HG02678 (cell line): ENCODE data around the gene PRXL2A.
"Not testable (repeated sequence)": the region's sequence is repeated elsewhere in the genome, so short reads cannot be mapped to it uniquely, and the experiment has no call there.

Experiments
- ATAC-seq: cut with Tn5 transposase; IDR thresholded peaks from one replicate; pipeline ENCODE4 v1.9.1; 2021; ENCODE audit warnings: mild to moderate bottlenecking, moderate library complexity; ENCODE audit not compliant: unreplicated experiment

Gene PRXL2A, protein sequence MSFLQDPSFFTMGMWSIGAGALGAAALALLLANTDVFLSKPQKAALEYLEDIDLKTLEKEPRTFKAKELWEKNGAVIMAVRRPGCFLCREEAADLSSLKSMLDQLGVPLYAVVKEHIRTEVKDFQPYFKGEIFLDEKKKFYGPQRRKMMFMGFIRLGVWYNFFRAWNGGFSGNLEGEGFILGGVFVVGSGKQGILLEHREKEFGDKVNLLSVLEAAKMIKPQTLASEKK

GRCh38 chr10:80408242-80409101 is at the start of gene PRXL2A:
Gene PRXL2A, plus strand, starts transcription at chr10:80408551. Its CDS starts 11,917 bp downstream, at chr10:80420468.
- peak; percentile 95 for ATAC-seq

DNA sequence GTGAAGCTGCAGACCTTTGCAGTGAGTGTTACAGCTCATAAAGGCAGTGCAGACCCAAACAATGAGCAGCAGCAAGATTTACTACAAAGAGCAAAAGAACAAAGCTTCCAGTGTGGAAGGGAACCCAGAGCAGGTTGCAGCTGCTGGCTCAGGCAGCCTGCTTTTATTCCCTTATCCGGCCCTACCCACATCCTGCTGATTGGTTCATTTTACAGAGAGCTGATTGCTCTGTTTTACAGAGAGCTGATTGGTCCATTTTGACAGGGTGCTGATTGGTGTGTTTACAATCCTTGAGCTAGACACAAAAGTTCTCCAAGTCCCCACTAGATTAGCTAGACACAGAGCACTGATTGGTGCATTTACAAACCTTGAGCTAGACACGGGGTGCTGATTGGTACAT is 49.4 kb upstream of the PRXL2A start:
- ATAC-seq: not testable (repeated sequence)

- no peak for ATAC-seq
These were observed 48.7 kb upstream of the PRXL2A start for GRCh38 chr10:80359644-80360043.

DNA sequence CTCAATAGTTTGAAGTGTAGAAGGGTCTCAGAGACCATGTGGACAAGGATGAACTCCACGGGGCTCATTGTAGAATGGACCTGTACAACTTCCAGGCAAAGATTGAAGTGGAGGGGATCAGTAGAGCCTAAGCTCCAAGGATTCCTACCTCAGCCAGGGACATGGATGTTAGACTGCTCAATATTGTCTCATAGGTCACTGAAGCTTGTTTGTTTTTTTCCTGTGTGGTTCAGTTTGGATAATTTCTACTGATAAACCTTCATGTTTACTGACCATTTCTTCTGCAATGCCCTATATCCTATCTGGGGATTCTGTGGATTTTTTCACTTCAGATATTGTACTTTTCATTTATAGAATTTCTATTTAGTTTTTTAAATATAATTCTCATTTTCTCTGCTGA is 42.8 kb upstream of the PRXL2A start:
- ATAC-seq: no peak

DNA sequence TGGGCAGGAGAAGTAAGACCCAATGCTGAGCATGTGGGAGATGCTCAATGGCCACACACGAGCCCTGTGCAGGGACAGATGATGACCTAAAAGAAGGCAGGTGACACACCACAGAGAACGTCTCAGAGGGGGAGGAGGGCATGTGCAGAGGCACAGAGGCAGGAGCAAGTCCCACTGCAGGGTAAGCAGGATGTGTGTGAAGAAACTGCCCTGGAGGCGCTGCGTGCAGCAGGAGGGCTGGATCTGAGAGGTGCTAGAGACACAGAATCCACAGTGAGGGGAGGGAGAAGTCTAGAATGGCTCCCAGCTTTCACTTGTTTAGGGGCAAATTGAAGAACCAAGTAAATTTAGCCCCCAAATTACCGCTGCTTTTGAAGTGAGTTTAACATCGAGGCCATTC is 36.9 kb upstream of the PRXL2A start:
- ATAC-seq: no peak

- no peak for ATAC-seq
These were observed 35.7 kb upstream of the PRXL2A start for GRCh38 chr10:80372675-80373074.

DNA sequence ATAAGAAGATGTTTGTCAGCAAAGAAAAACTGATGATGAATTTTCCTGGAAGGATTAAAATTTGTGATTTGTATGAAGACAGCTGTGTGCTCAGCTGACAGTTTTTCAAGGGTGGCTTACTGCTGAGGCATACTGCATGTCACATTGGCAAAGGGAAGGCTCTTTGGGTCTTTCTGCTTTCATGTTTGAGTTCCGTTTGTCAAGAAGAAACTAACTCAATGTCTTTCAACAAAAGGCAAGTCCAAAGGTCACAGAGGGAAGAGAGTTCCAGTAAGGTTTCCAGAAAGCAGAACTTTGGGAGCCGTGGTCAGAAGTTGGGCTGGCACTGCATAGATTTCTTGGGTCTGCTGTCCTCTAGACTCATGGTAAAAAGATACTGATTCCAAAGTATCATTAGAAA is 34.8 kb upstream of the PRXL2A start:
- no peak for ATAC-seq

DNA sequence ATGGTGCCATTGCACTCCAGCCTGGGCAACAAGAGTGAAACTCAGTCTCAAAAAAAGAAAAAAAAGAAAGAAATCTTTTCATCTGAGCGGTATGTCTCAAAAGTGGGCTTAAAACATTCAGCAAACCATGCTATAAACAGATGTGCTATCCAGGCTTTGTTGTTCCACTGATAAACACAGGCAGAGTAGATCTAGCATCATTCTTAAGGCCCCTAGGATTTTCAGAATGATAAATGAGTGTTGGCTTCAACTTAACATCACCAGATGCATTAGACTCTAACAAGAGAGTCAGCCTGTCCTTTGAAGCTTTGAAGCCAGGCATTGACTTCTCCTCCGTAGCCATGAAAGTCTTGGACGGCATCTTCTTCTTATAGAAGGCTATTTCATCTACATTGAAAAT is 28.6 kb upstream of the PRXL2A start:
- no peak for ATAC-seq

GRCh38 chr10:80380185-80380584 is 28.2 kb upstream of the PRXL2A start:
- no peak for ATAC-seq

GRCh38 chr10:80382989-80383388 is 25.4 kb upstream of the PRXL2A start:
- no peak for ATAC-seq

- no peak for ATAC-seq
These were observed 17.6 kb upstream of the PRXL2A start for GRCh38 chr10:80390740-80391139.

DNA sequence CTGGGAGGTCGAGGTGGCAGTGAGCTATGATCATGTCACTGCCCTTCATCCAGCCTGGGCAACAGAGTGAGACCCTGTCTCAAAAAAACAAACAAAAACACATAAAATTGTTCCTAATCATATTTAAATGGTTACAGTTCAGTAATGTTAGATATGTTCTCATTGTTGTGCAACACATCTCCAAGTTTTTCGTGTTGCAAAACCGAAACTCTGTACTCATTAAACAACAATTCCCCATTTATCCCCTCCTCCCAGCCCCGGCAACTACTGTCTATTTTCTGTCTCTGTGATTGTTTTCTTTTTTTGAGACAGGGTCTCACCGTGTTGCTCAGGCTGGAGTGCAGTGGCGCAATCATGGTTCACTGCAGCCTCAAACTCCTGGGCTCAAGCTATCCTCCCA is 16.1 kb upstream of the PRXL2A start:
- no peak for ATAC-seq

GRCh38 chr10:80394358-80394916 is 13.9 kb upstream of the PRXL2A start:
- no peak for ATAC-seq

GRCh38 chr10:80397014-80397413 is 11.3 kb upstream of the PRXL2A start:
- no peak for ATAC-seq

GRCh38 chr10:80400136-80400804 is 8.1 kb upstream of the PRXL2A start:
- no peak for ATAC-seq

GRCh38 chr10:80405035-80405434 is 3.3 kb upstream of the PRXL2A start:
- no peak for ATAC-seq

GRCh38 chr10:80405626-80406025 is 2.7 kb upstream of the PRXL2A start:
- ATAC-seq: no peak

DNA sequence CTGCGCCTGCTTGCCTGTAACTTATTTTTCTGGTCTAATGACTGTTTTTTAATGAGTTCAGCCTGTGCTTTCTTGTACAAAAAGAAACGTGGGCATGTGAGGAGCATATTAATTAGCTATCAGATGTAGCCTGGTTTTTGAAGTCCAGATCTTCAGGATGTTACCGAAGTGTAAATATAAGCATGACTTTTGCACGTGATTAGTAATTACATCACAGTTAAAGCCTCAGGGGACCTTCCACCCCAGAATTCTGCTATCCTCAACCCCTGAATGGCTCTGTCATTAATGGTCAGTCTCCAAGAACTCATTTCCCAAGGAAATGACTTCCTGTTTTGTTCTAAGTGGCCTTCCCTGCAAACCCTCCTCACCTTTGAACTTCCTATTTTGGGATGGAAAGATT is 2.1 kb upstream of the PRXL2A start:
- ATAC-seq: no peak

DNA sequence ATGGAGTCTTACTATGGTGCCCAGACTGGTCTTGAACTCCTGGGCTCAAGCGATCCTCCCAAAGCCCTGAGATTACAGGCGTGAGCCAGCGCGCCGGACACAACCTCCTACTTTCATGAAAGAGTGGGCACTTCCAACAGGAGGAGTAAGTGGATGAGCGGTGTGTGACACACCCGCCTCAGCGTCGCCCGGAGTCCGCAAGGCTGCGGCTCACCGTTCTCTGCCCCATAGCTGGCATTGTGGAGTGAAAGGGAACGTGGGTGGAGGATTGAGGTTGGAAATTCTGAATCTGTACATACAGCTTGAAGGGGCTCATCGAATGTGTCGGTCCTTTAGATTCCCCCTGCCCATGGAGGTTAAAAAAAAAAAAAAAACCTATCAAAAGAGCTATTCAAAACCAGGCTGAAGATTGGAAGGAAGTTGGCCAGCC is 524 bp upstream of the PRXL2A start:
- ATAC-seq: peak; percentile 31

DNA sequence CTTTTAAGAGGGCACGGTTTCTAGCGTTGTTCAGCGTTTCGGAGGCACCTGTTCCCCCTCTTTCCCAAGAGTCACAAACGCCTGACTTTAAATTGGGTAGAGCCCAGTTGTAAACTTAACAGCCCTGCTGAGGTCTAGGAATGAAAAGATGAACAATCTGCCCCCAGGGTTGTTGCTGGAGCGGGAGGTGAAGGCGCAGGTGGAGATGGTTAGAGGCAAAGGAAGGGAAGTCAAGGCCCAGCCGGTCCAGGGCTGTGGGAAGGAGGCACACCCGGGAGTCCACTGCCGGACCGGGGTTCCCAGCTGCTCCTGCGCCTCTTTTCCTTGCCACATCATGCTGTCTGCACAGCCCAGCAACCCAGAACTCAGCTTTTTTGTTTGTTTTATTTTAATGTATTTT is 770 bp downstream of the PRXL2A start:
- no peak for ATAC-seq

- ATAC-seq: no peak
These were observed 1.8 kb downstream of the PRXL2A start for GRCh38 chr10:80410122-80410521.
